Measurements from ENCODE around the gene KRTAP12-1. TPM values are rescaled to one million over a fixed set of nuclear protein-coding genes. Genes with fewer than 3 reads are reported as not detected.

The KRTAP12-1 gene
- total RNA-seq, 1 donor from 2014 or later, result not detected

- Histone ChIP-seq H2AFZ (ENCODE audit: low read depth, low read length) (no peak overlapping the region), H3K9ac (ENCODE audit: low read length) (no peak overlapping the region), H3K4me2 (ENCODE audit: low read length) (no peak overlapping the region), H3K79me2 (ENCODE audit: insufficient read depth, low read length) (no peaks in the 10 kb centered on the region), H3K4me3 (ENCODE audit: insufficient read depth, low read depth, low read length) (no peak overlapping the region), H3K36me3 (ENCODE audit: insufficient read depth, low read length) (no peaks in the 10 kb centered on the region), H3K4me1 (ENCODE audit: insufficient read depth, low read length) (no peaks in the 10 kb centered on the region), H4K20me1 (ENCODE audit: insufficient read depth, low read length) (no peaks in the 10 kb centered on the region), H3K27ac (ENCODE audit: low read depth, low read length) (no peak overlapping the region), H3K9me3 (ENCODE audit: insufficient read depth, low read depth, low read length) (no peaks in the 10 kb centered on the region), H3K27me3 (ENCODE audit: insufficient read depth, low read length) (peaks cover 47% of the 10 kb centered on the region)
- TF ChIP-seq EZH2 (IDR thresholded peaks at IDR 0.05; ENCODE audit: insufficient read depth, low read length), result peak; percentile 77
- TF ChIP-seq, protein P1, sequence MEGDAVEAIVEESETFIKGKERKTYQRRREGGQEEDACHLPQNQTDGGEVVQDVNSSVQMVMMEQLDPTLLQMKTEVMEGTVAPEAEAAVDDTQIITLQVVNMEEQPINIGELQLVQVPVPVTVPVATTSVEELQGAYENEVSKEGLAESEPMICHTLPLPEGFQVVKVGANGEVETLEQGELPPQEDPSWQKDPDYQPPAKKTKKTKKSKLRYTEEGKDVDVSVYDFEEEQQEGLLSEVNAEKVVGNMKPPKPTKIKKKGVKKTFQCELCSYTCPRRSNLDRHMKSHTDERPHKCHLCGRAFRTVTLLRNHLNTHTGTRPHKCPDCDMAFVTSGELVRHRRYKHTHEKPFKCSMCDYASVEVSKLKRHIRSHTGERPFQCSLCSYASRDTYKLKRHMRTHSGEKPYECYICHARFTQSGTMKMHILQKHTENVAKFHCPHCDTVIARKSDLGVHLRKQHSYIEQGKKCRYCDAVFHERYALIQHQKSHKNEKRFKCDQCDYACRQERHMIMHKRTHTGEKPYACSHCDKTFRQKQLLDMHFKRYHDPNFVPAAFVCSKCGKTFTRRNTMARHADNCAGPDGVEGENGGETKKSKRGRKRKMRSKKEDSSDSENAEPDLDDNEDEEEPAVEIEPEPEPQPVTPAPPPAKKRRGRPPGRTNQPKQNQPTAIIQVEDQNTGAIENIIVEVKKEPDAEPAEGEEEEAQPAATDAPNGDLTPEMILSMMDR (IDR thresholded peaks at IDR 0.05; ENCODE audit: insufficient read depth, low read depth, low read length), result no peak
- no peak for DNase-seq (ENCODE audit: low read depth)
- Mint-ChIP-seq H3K36me3 (ENCODE audit: low read depth, unreplicated experiment) (no peaks in the 10 kb centered on the region), H3K27ac (ENCODE audit: unreplicated experiment) (no peak overlapping the region), H3K4me1 (ENCODE audit: low read depth, unreplicated experiment) (peaks cover 4% of the 10 kb centered on the region), H3K27me3 (ENCODE audit: low read depth, unreplicated experiment) (peaks cover 79% of the 10 kb centered on the region), H3K4me3 (ENCODE audit: unreplicated experiment) (no peak overlapping the region), H3K9me3 (ENCODE audit: unreplicated experiment) (peaks cover 14% of the 10 kb centered on the region)
- no peak for FAIRE-seq
Observed at GRCh38 chr21:44706026-44706705, 24.2 kb upstream of the KRTAP12-1 start.

DNA sequence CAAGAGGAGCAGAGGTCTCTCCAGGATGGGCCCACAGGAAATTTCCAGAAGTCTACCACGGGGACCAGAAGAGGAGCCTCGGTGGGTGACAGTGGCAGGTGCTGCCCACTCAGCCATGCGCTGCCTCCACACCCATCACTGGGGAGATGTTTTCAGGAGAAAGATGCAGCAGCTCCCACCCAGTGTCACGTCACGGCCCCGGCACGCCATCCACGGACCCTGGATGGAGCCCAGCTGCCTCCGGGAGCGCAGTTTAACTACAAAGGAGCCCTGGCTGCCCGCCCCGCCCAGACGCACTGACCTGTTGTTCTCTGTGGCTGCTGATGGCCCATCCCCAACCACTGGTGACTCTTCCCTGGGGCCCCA lies 22.7 kb upstream of the KRTAP12-1 start:
- H3K27me3 ChIP-seq (ENCODE audit: insufficient read depth, low read length), result peaks cover 45% of the 10 kb centered on the region
- H3K4me1 ChIP-seq (ENCODE audit: insufficient read depth, low read length), result no peaks in the 10 kb centered on the region
- H3K4me1 Mint-ChIP-seq (ENCODE audit: low read depth, unreplicated experiment), result peaks cover under 1% of the 10 kb centered on the region
- no peaks in the 10 kb centered on the region for H3K36me3 Mint-ChIP-seq (ENCODE audit: low read depth, unreplicated experiment)
- DNase-seq (ENCODE audit: low read depth), result no peak
- no peak for FAIRE-seq
- H3K9ac ChIP-seq (ENCODE audit: low read length), result no peak overlapping the region
- H3K79me2 ChIP-seq (ENCODE audit: insufficient read depth, low read length), result no peaks in the 10 kb centered on the region
- H3K9me3 Mint-ChIP-seq (ENCODE audit: unreplicated experiment), result peaks cover 16% of the 10 kb centered on the region
- H2AFZ ChIP-seq (ENCODE audit: low read depth, low read length), result no peak overlapping the region
- H3K27ac Mint-ChIP-seq (ENCODE audit: unreplicated experiment), result peak overlapping the region; percentile 18
- no peaks in the 10 kb centered on the region for H3K9me3 ChIP-seq (ENCODE audit: insufficient read depth, low read depth, low read length)
- no peak overlapping the region for H3K4me2 ChIP-seq (ENCODE audit: low read length)
- H3K4me3 Mint-ChIP-seq (ENCODE audit: unreplicated experiment), result no peak overlapping the region
- H4K20me1 ChIP-seq (ENCODE audit: insufficient read depth, low read length), result no peaks in the 10 kb centered on the region
- H3K36me3 ChIP-seq (ENCODE audit: insufficient read depth, low read length), result no peaks in the 10 kb centered on the region
- no peak overlapping the region for H3K4me3 ChIP-seq (ENCODE audit: insufficient read depth, low read depth, low read length)
- TF ChIP-seq, protein P1 (IDR thresholded peaks at IDR 0.05; ENCODE audit: insufficient read depth, low read depth, low read length), result no peak
- TF ChIP-seq EZH2 (IDR thresholded peaks at IDR 0.05; ENCODE audit: insufficient read depth, low read length), result no peak
- H3K27ac ChIP-seq (ENCODE audit: low read depth, low read length), result no peak overlapping the region
- H3K27me3 Mint-ChIP-seq (ENCODE audit: low read depth, unreplicated experiment), result peaks cover 81% of the 10 kb centered on the region
